Activated CD4-positive, alpha-beta T cell treated with anti-CD3 and anti-CD28 coated beads, Interleukin-2, amount 50 U/mL, for 48 hours (primary cell): ENCODE results near the gene ACTL6B.
A peak's percentile ranks its signal among the peaks of the same experiment; 100 is the strongest.

Source experiments
- DNase-seq, 2 experiments: peaks; one replicate each; pipeline ENCODE4 v3.0.0-alpha.2; 2020

ACTL6B gene

GRCh38 chr7:100683659-100684533 is 27.6 kb upstream of the ACTL6B start:
- DNase-seq = no peak

- DNase-seq = no peak
Observed at GRCh38 chr7:100682991-100683658, 26.9 kb upstream of the ACTL6B start.

GRCh38 chr7:100682228-100682741 is 26.0 kb upstream of the ACTL6B start:
- no peak for DNase-seq

- DNase-seq = no peak
Observed at GRCh38 chr7:100681491-100682227, 25.4 kb upstream of the ACTL6B start.

- DNase-seq = no peak
Observed at GRCh38 chr7:100680576-100681271, 24.5 kb upstream of the ACTL6B start.

- DNase-seq = no peak
Observed at GRCh38 chr7:100679927-100680575, 23.8 kb upstream of the ACTL6B start.

GRCh38 chr7:100679129-100679926 is 23.1 kb upstream of the ACTL6B start:
- DNase-seq = no peak

GRCh38 chr7:100678291-100678984 is 22.2 kb upstream of the ACTL6B start:
- DNase-seq = no peak

- no peak for DNase-seq
Observed at GRCh38 chr7:100677308-100678267, 21.3 kb upstream of the ACTL6B start.

- no peak for DNase-seq
Observed at GRCh38 chr7:100676501-100677306, 20.5 kb upstream of the ACTL6B start.

GRCh38 chr7:100675581-100676350 is 19.5 kb upstream of the ACTL6B start:
- DNase-seq = peak; percentile 80 to 84

GRCh38 chr7:100675105-100675451 is 18.8 kb upstream of the ACTL6B start:
- no peak for DNase-seq

- DNase-seq = no peak
Observed at GRCh38 chr7:100674411-100675104, 18.3 kb upstream of the ACTL6B start.

GRCh38 chr7:100673942-100674410 is 17.7 kb upstream of the ACTL6B start:
- DNase-seq = peak; percentile 45 to 52

- DNase-seq = peak; percentile 100
Observed at GRCh38 chr7:100673302-100673941, 17.2 kb upstream of the ACTL6B start, which contains the start of gene GNB2. Gene GNB2 (plus strand): TSS chr7:100673740. CDS start chr7:100676266, 2,526 bp downstream.
